Left lung (tissue), 10 donors: Measurements from ENCODE around the gene ZNF831. TPM values are rescaled to one million over a fixed set of nuclear protein-coding genes. Genes with fewer than 3 reads are reported as not detected.

Source experiments
- ATAC-seq: fragments of 200-7000 bp; cut with Tn5 transposase; one replicate; pipeline ENCODE4 v1.9.1; 2020; ENCODE audit warnings: moderate library complexity
- DNase-seq, 4 donors: peaks; one replicate each; pipeline ENCODE4 v3.0.0-alpha.2; 2013 to 2020
- H3K27ac ChIP-seq, 2 donors: fragments of 200-600 bp; sonication (generic) in 1 of 2; one replicate each; pipeline versions ENCODE4 v1.5.0 to v1.8.0; 2020 to 2021
- H3K27me3 ChIP-seq, 2 donors: fragments of 200-600 bp; sonication (generic) in 1 of 2; one replicate each; pipeline versions ENCODE4 v1.5.0 to v1.8.0; 2020 to 2021
- H3K36me3 ChIP-seq, 2 donors: fragments of 200-600 bp; sonication (generic) in 1 of 2; one replicate each; pipeline versions ENCODE4 v1.5.0 to v1.8.0; 2020 to 2021
- H3K4me1 ChIP-seq, 2 donors: fragments of 200-600 bp; one replicate each; pipeline ENCODE4 v1.8.0; 2021
- H3K4me3 ChIP-seq, 2 donors: fragments of 200-600 bp; sonication (generic) in 1 of 2; one replicate each; pipeline versions ENCODE4 v1.5.0 to v1.8.0; 2020 to 2021; ENCODE audit warnings: mild to moderate bottlenecking in 1 of 2
- H3K9me3 ChIP-seq, 2 donors: fragments of 200-600 bp; sonication (generic) in 1 of 2; one replicate each; pipeline versions ENCODE4 v1.5.0 to v1.8.0; 2020 to 2021
- intact Hi-C, 2 donors: fragments of 100-400 bp; cut with DNase I; formaldehyde crosslinking; loops; one replicate each; pipeline versions ENCODE4 v1.11.2 to v1.14.2; 2022
- polyA plus RNA-seq, 6 donors: library from polyadenylated mRNA; unstranded; fragments of 120-200 nt; gene quantifications; one replicate each; pipeline ENCODE4 v1.2.1, GENCODE V29; 2013; ENCODE audit not compliant: insufficient read length in 6 of 6
- total RNA-seq, 2 donors: library from RNA; stranded (reverse); fragmentation: NEBNext Ultra II Directional; extraction: Animal tissue kit (Norgen Biotek cat#: 25700); gene quantifications; one replicate each; pipeline ENCODE4 v1.2.1, GENCODE V29; 2021
- TF ChIP-seq, protein P1 (sequence below), 2 donors: fragments of 200-600 bp; sonication (generic) in 1 of 2; IDR thresholded peaks; one replicate each; pipeline versions ENCODE4 v1.5.0 to v1.8.0; 2021; ENCODE audit warnings: antibody characterized with exemption in 2 of 2
- donor health status: DM: no; HTN: yes; CAD: no.
- donor health status: DM: no; HTN: no; CAD: no.

Gene ZNF831
- total and polyA plus RNA-seq, 8 donors, result 0.13 to 1.1 (median 0.18) TPM

DNA sequence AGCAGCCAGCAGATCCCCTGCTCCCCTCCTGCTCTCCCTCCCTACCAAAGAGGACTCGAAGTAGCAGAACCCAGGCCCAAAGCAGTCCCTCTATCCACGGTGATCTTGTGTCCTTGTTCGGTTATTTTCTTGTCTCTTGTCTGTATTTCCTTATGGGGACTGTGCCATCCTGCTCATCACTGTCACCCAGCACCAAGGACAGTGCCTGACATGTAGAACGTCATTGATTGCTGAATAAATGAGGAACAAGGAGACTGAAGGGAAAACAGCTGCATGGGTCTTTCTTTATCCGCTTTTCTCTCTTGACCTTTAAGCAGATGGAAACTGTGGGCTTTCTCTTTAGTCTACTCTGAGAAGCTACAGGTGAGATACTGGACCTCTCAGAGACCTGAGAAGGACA, 29.4 kb upstream of the ZNF831 start:
- DNase-seq, result no peak
- Histone ChIP-seq H3K36me3 (no peaks in the 10 kb centered on the region), H3K9me3 (no peaks in the 10 kb centered on the region), H3K27ac (no peak overlapping the region), H3K4me1 (no peaks in the 10 kb centered on the region), H3K27me3 (no peaks in the 10 kb centered on the region), H3K4me3 (no peak overlapping the region)
- intact Hi-C loops, result no loop called here
- ATAC-seq, result no peak
- TF ChIP-seq, protein P1, sequence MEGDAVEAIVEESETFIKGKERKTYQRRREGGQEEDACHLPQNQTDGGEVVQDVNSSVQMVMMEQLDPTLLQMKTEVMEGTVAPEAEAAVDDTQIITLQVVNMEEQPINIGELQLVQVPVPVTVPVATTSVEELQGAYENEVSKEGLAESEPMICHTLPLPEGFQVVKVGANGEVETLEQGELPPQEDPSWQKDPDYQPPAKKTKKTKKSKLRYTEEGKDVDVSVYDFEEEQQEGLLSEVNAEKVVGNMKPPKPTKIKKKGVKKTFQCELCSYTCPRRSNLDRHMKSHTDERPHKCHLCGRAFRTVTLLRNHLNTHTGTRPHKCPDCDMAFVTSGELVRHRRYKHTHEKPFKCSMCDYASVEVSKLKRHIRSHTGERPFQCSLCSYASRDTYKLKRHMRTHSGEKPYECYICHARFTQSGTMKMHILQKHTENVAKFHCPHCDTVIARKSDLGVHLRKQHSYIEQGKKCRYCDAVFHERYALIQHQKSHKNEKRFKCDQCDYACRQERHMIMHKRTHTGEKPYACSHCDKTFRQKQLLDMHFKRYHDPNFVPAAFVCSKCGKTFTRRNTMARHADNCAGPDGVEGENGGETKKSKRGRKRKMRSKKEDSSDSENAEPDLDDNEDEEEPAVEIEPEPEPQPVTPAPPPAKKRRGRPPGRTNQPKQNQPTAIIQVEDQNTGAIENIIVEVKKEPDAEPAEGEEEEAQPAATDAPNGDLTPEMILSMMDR (IDR thresholded peaks at IDR 0.05), result no peak

DNA sequence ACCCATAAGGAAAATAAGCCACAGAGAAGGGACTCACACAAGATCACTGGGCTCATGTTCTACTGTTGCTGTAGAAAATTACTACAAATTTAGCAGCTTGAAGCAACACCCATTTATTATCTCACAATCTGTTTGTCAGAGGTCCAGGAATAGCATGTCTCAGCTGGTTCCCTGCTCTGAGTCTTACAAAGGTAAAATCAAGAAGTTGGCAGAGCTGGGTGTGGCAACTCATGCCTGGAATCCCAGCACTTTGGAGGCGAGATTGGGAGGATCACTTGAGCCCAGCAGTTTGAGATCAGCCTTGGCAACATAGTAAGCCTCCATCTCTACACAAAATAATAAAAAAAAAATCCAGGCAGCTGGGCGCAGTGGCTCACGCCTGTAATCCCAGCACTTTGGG, 28.5 kb upstream of the ZNF831 start:
- no peaks in the 10 kb centered on the region for H3K4me1 ChIP-seq
- ATAC-seq, result no peak
- DNase-seq, result no peak
- no peaks in the 10 kb centered on the region for H3K36me3 ChIP-seq
- H3K9me3 ChIP-seq, result no peaks in the 10 kb centered on the region
- no peak overlapping the region for H3K27ac ChIP-seq
- no peaks in the 10 kb centered on the region for H3K27me3 ChIP-seq
- TF ChIP-seq, protein P1 (IDR thresholded peaks at IDR 0.05), result no peak
- intact Hi-C loops, result no loop called here
- no peak overlapping the region for H3K4me3 ChIP-seq

DNA sequence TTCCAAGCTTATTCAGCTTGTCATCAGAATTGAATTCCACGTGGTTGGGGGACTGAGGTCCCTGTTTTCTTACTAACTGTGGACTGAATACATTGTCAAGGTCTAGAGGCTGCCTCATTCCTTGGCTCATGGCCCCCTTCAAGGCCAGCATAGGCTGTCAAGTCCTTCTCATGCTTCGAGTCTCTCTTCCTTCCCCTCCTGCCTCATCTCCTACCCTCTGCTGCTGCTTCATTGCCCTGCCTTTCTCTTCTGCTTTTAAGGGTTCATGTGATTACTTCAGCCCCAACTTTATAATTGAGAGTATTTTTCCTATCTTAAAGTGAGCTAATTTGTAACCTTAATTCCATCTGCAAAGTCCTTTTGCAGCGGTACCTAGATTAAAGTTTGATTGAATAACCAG, 27.6 kb upstream of the ZNF831 start:
- no peaks in the 10 kb centered on the region for H3K9me3 ChIP-seq
- no peaks in the 10 kb centered on the region for H3K27me3 ChIP-seq
- DNase-seq (no peak), ATAC-seq (no peak)
- H3K36me3 ChIP-seq, result no peaks in the 10 kb centered on the region
- no peak overlapping the region for H3K4me3 ChIP-seq
- intact Hi-C loops, result no loop called here
- TF ChIP-seq, protein P1 (IDR thresholded peaks at IDR 0.05), result no peak
- no peak overlapping the region for H3K27ac ChIP-seq
- no peaks in the 10 kb centered on the region for H3K4me1 ChIP-seq

DNA sequence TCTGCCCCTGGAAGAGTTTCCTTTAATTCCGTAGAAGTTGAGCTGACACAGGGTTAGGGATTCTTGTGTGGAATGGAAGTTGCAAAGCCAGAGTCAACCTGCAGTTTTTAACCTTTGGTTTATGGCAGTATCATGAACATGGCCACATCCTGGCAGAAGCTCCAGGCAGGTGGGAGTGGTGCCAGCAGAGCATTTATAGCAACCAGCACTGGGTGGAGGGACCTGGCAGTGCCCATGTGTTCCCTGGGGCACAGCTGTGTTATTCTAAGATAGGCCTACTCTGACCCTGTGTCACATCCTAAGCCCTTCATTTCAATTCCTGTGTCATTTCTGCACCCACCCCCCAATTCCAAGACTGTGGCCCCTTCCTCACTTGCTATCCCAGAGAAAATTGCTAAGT, 26.1 kb upstream of the ZNF831 start:
- H3K27ac ChIP-seq, result no peak overlapping the region
- H3K27me3 ChIP-seq, result no peaks in the 10 kb centered on the region
- no peaks in the 10 kb centered on the region for H3K4me1 ChIP-seq
- intact Hi-C loops, result no loop called here
- TF ChIP-seq, protein P1 (IDR thresholded peaks at IDR 0.05), result no peak
- H3K9me3 ChIP-seq, result no peaks in the 10 kb centered on the region
- DNase-seq (no peak), ATAC-seq (no peak)
- H3K36me3 ChIP-seq, result no peaks in the 10 kb centered on the region
- no peak overlapping the region for H3K4me3 ChIP-seq

DNA sequence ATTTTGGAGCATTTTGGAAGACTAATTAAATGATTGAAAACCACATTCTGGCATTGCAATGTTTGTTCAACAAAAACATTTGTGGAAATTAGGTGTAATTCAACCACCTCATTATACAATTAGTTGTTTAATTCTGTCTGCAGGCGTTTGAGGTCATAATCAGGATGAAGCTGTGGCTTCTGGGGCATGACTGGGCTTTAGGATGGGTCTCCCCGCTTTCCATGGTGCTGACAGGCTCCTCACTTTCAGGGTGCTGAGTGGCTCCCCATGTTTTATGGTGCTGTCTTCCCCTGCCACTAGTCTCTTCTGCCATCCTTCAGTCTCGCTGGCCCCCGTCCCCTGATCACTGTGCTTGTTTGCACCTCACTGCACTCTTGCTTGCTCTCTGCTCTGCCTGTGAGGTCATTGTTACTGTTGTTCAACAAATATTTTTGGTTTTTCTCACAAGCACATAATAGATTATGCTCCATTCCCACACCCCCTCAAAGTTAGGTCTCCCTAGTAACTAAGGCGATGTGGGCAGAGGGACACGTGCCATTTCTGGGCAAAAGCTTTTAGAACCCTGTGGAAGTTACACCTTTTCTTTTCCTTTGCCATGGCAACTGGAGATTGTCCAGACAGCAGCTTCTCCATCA, 25.4 kb upstream of the ZNF831 start:
- no peak overlapping the region for H3K4me3 ChIP-seq
- H3K27me3 ChIP-seq, result no peaks in the 10 kb centered on the region
- H3K36me3 ChIP-seq, result no peaks in the 10 kb centered on the region
- H3K4me1 ChIP-seq, result no peaks in the 10 kb centered on the region
- DNase-seq, result no peak
- no peaks in the 10 kb centered on the region for H3K9me3 ChIP-seq
- intact Hi-C loops, result no loop called here
- ATAC-seq, result no peak
- TF ChIP-seq, protein P1 (IDR thresholded peaks at IDR 0.05), result no peak
- H3K27ac ChIP-seq, result no peak overlapping the region
